ENCODE results near the gene TMEM40.

DNA sequence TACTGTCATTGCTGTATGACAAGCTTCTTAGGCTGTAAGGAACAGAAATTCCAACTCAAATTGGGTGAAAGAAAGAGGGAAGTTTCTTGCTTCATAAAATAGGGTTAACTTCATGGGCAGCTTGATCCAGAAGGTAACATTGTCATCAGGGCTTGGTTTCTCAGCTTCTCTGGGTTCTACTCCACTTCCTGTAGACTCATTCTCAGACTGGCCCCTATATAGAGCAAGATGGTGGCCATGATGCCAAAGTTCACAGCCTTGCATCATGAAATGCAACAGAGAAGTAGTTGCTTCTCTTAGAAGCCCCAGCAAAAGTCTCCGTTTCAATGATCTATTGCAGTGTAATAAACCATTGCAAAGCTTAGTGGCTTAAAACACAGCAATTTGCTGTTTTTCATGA, 33.6 kb downstream of the TMEM40 start:
- TF ChIP-seq, protein P1, sequence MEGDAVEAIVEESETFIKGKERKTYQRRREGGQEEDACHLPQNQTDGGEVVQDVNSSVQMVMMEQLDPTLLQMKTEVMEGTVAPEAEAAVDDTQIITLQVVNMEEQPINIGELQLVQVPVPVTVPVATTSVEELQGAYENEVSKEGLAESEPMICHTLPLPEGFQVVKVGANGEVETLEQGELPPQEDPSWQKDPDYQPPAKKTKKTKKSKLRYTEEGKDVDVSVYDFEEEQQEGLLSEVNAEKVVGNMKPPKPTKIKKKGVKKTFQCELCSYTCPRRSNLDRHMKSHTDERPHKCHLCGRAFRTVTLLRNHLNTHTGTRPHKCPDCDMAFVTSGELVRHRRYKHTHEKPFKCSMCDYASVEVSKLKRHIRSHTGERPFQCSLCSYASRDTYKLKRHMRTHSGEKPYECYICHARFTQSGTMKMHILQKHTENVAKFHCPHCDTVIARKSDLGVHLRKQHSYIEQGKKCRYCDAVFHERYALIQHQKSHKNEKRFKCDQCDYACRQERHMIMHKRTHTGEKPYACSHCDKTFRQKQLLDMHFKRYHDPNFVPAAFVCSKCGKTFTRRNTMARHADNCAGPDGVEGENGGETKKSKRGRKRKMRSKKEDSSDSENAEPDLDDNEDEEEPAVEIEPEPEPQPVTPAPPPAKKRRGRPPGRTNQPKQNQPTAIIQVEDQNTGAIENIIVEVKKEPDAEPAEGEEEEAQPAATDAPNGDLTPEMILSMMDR (conservative IDR thresholded peaks at IDR 0.05; ENCODE audit: low read length): no peak
- no peak for TF ChIP-seq EZH2phosphoT487 (IDR thresholded peaks at IDR 0.05; ENCODE audit: borderline replicate concordance, low read depth, low read length)

Measured in OCI-LY7 (cell line).